Right lobe of liver (tissue), 4 donors: ENCODE measurements around the gene DAZAP1.

Experiments
- CTCF ChIP-seq, 4 donors: fragments of 200-600 bp in 3 of 4; fragments of 450-650 bp in 1 of 4; IDR thresholded peaks; one replicate each; pipeline versions ENCODE4 v1.5.1 to v1.8.0; 2016 to 2022; ENCODE audit warnings: antibody characterized with exemption in 4 of 4, mild to moderate bottlenecking in 2 of 4
- POLR2A ChIP-seq: fragments of 450-650 bp; IDR thresholded peaks from one replicate; pipeline ENCODE4 v1.6.1; 2017; ENCODE audit warnings: antibody characterized with exemption, mild to moderate bottlenecking
- donor health status: DM: no; HTN: no; CAD: no.
- donor health status: DM: no; HTN: no; CAD: no.
- donor health status: DM: no; HTN: yes; CAD: no.

DNA sequence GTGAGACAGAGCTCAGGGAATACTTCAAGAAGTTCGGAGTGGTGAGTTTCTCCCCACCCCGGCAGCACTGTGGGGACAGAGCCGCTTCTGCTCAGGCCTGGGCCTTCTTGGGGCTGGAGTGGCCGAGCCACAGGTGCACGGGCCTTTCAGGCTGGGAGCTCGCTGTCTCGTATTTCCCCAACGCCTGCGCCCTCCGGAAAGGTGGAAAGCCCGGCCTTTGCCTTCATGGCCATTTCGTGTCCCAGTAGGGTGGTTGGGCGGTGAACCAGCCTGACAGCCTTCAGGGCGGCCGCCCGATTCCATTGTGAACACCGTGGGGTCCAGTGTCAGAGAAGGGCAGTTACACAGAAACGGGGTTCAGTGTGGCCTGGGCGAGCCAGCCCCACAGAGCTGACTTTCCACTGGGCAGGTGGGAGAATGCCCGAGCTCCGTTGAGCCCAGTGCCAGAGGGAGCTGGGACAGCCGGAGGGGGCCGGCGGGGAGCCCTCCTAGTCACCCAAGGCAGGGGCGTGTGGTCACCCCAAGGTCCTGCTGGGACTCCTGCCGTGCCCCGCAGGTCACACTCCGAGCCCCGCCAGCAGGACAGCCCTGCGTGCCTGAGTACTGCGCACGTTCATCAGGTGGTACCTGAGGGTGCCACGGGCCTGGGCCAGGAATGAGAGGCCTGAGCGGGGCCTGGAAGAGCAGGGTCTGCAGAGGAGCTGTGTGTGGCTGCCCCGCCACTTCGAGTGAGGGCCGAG, 14.0 kb downstream of the DAZAP1 start:
- no peak for TF ChIP-seq CTCF (IDR thresholded peaks at IDR 0.05)
- TF ChIP-seq POLR2A, result no peak
